ENCODE measurements around the gene COMMD3.
"Not testable (repeated sequence)": the region's sequence is repeated elsewhere in the genome, so short reads cannot be mapped to it uniquely, and the experiment has no call there.

The COMMD3 gene
- total RNA-seq, result 8.9 to 11.3 reads per million in 2 experiments

GRCh38 chr10:22316286-22317075 lies at the start of gene COMMD3:
COMMD3 (plus strand) TSS chr10:22316388; CDS start chr10:22316418, 30 bp downstream.
- DNase-seq (ENCODE audit: low read depth), result peak; percentile 74

GRCh38 chr10:22268503-22268902 lies 47.7 kb upstream of the COMMD3 start:
- no peak for DNase-seq (ENCODE audit: low read depth)

DNA sequence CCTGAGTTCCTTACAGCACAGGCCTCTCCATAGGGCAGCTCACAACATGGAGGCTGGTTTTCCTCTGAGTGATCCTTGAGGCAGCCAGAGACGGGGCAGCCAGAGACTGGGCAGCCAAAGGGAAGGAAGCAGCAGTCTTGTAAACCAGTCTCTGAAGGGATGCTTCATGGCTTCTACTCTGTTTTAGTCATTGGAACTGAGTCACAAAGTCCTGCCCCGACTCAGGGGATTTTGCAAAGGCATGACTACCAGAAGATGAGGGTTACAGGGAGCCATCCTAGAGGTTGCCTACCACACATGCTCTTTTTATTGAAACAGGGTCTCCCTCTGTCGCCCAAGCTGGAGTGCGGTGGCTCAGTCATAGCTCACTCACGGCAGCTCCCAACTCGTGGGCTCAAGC lies 44.4 kb upstream of the COMMD3 start:
- no peak for DNase-seq (ENCODE audit: low read depth)

- no peak for DNase-seq (ENCODE audit: low read depth)
Observed at GRCh38 chr10:22278441-22278782, 37.8 kb upstream of the COMMD3 start.

DNA sequence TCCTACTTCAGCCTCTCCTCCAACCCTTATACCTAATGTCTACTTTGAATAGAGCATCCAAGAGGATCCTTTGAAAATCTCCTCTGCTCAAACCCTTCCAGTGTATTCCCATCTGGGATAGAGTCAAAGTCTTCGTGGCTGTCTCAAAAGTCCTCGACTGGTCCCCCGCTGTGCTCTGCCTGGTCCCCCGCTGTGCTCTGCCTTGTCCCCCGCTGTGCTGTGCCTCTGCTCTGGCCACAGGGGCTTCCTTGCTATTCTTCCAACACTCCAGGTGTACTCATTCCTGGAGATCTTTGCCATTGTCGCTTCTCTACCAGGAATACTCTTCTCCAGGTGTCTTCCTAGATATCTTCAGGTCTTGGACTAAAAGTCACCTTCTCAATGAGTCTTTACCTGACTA lies 36.1 kb upstream of the COMMD3 start:
- DNase-seq (ENCODE audit: low read depth), result no peak

- DNase-seq (ENCODE audit: low read depth), result no peak
Observed at GRCh38 chr10:22285130-22285529, 31.1 kb upstream of the COMMD3 start.

GRCh38 chr10:22293747-22294404 lies 22.3 kb upstream of the COMMD3 start:
- no peak for DNase-seq (ENCODE audit: low read depth)

DNA sequence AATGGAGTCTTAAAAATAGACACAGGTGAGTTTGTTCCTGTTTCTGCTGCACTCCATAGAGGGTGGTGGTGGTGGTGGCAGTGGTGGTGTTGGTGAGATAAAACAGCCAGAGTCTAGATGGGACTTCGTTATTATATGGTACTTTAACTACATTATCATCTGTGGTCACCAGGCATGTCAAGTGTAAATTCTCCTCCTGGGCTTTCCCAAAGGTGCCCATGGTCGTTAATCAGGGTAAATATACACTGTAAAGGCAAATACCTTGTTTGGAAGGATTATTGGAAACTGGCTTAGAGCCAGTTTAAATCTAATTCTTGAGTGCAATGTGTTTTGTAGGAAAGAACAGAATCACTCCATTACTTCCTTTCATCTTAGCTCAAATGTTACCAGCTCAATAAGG lies 21.5 kb upstream of the COMMD3 start:
- DNase-seq (ENCODE audit: low read depth), result no peak

- no peak for DNase-seq (ENCODE audit: low read depth)
Observed at GRCh38 chr10:22301193-22301592, 15.0 kb upstream of the COMMD3 start.

DNA sequence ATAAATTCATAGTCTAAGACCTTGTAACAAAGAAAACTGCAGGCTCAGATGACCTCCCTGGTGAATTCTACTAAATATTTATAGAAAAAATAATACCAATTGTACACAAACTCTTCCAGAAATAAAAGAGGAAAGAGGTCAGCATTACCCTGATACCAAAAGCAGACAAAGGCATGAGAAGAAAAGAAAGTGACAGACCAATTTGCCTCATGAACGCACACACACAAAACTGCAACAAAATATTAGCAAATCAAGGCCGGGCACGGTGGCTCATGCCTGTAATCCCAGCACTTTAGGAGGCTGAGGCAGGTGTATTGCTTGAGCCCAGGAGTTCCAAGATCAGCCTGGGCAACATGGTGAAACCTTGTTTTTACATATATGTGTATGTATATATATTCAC lies 12.7 kb upstream of the COMMD3 start:
- no peak for DNase-seq (ENCODE audit: low read depth)

- no peak for DNase-seq (ENCODE audit: low read depth)
Observed at GRCh38 chr10:22305721-22306120, 10.5 kb upstream of the COMMD3 start.

GRCh38 chr10:22308390-22308789 lies 7.8 kb upstream of the COMMD3 start:
- no peak for DNase-seq (ENCODE audit: low read depth)

- DNase-seq (ENCODE audit: low read depth), result no peak
Observed at GRCh38 chr10:22309180-22310000, 6.8 kb upstream of the COMMD3 start.

GRCh38 chr10:22310012-22310411 lies 6.2 kb upstream of the COMMD3 start:
- DNase-seq (ENCODE audit: low read depth), result not testable (repeated sequence)

DNA sequence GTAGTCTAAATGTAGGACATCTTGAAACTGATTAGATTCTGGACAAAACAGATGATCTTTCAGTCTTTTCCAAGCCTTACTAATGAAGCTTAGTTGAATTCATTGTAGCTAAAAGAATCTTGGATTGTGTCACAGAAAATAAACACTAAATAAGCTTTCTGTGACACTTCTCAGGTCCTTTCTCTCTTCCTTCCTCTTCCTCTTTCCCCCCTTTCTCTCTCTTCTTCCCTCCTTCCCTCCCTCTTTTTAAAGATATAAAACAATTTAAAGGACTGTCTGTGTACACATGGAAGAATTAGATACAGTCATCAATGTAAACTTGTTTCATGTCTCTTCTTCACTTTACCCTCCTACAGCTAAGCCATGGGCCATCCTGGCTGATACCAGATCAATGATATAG lies 5.3 kb upstream of the COMMD3 start:
- no peak for DNase-seq (ENCODE audit: low read depth)

DNA sequence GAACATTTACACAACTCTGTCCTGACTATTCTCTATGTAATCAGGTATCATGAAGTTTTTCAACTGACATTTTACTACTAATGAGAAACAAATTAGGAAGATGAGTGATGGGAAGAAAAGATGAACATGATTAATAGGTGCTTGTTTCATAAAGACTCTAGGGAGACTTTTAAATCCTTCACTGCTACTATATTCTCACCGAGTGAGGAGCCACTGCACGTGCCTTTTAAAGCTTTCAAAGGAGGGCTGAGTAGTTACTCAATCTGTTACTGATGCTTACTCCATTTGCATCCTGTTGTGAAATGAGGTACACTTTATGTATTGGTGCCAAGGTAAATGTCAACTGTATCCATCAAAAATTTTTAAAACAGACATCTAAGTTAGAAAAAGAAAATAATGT lies 1.3 kb upstream of the COMMD3 start:
- DNase-seq (ENCODE audit: low read depth), result no peak

GRCh38 chr10:22315455-22316285 lies 518 bp upstream of the COMMD3 start:
- DNase-seq (ENCODE audit: low read depth), result no peak

DNA sequence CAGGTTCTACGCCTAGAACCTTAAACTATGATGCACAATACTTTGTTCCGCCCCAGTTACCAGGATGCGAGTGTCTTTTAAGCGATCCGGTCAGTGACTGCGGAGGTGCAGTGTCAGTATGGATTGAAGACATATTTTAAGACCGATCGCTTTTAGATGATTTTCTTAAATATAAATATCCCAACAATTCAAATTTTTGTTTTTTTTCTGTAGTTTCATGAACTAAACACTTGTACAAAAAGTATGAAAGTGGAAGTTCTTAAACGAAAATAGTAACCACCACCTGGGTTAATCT lies 835 bp downstream of the COMMD3 start:
- no peak for DNase-seq (ENCODE audit: low read depth)

DNA sequence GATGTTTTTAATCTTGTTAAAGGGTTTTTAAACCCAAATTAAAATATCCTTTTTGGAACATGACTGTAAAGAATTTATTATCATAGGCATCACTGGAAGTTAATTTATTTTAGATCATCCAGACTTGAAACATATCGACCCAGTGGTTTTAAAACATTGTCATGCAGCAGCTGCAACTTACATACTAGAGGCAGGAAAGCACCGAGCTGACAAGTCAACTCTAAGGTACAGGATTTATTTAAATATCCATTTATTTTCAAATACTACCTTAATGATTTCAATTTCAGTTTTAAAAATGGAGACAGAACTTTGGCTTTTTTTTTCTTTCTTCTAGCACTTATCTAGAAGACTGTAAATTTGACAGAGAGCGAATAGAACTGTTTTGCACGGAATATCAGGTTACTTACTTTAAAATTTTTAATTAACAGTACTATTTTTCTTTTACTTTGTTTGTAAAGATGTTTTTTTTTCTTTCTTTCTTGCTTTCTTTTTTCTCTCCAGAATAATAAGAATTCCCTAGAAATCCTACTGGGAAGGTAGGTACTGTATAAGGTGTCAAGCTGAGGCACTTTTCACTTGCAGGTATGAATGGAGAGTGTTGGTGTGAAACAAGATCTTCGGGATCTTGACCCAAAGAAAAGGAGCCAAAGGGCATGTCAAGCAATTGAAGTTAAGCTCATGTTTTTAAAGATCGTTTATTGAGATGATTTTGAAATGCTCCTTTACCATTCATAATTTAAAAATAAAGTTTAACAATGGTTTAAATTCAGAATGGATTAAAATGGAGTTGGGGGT lies 1.8 kb downstream of the COMMD3 start:
- no peak for DNase-seq (ENCODE audit: low read depth)

- DNase-seq (ENCODE audit: low read depth), result no peak
Observed at GRCh38 chr10:22318772-22319171, 2.6 kb downstream of the COMMD3 start.

DNA sequence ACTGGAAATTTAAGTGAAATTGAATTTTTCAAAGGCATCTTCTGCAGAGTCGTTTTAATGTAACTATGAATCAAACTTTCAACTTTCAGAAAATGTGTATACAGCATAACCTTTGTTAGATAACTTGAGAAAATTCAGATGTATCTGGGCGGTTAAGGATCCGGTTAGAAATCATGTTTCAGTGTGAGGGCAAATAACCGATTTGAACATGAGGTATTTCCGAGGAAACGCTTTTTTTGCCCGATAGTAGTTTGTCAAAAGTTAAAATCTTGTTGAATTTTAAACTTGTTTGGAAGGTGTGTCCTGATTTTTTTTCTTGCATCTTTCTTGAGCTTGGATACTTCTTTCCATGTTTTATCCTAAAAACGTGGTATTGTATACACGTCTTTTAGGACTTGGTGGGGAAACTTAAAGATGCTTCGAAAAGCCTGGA lies 3.4 kb downstream of the COMMD3 start:
- DNase-seq (ENCODE audit: low read depth), result no peak
